Natural killer cell (primary cell): ENCODE data around the gene DDIT3. TPM values are rescaled to one million over a fixed set of nuclear protein-coding genes. Genes with fewer than 3 reads are reported as not detected.
"Not testable (repeated sequence)": the region's sequence is repeated elsewhere in the genome, so short reads cannot be mapped to it uniquely, and the experiment has no call there.

ENCODE experiments used
- ATAC-seq, 3 donors: fragments of 150-1000 bp in 2 of 3; fragments of 200-7000 bp in 1 of 3; cut with Tn5 transposase; 1 replicate in 1 of 3; 2 replicates in 2 of 3; pipeline ENCODE4 v1.10.0; 2021; ENCODE audit warnings: mild to moderate bottlenecking in 2 of 3, moderate library complexity in 2 of 3
- DNase-seq, 2 donors: peaks; one replicate each; pipeline versions ENCODE4 v3.0.0 to v3.0.0-alpha.2; 2013 to 2021; ENCODE audit warnings: mixed read lengths in 1 of 2
- H3K27ac ChIP-seq: one replicate; pipeline ENCODE4 v1.5.1; 2013; ENCODE audit warnings: mild to moderate bottlenecking, low read length
- H3K27me3 ChIP-seq: one replicate; pipeline ENCODE4 v1.6.1; 2013; ENCODE audit warnings: low read length; ENCODE audit not compliant: control insufficient read depth, insufficient read depth
- H3K36me3 ChIP-seq: one replicate; pipeline ENCODE4 v1.6.1; 2013; ENCODE audit warnings: low read length; ENCODE audit not compliant: control insufficient read depth, insufficient read depth
- H3K4me1 ChIP-seq: one replicate; pipeline ENCODE4 v1.6.1; 2013; ENCODE audit warnings: low read length; ENCODE audit not compliant: control insufficient read depth, insufficient read depth
- H3K4me3 ChIP-seq: one replicate; pipeline ENCODE4 v1.5.1; 2013; ENCODE audit warnings: low read length
- H3K9me3 ChIP-seq: one replicate; pipeline ENCODE4 v1.6.1; 2013; ENCODE audit warnings: low read length; ENCODE audit not compliant: control insufficient read depth, insufficient read depth
- H3K27ac Mint-ChIP-seq, 2 donors: one replicate each; pipeline ENCODE4 v1.8.0; 2022; ENCODE audit warnings: mild to moderate bottlenecking in 2 of 2, mixed read lengths in 2 of 2, moderate library complexity in 1 of 2
- H3K27me3 Mint-ChIP-seq, 2 donors: one replicate each; pipeline ENCODE4 v1.8.0; 2022; ENCODE audit warnings: low read depth in 2 of 2, mixed read lengths in 2 of 2
- H3K36me3 Mint-ChIP-seq: one replicate; pipeline ENCODE4 v1.8.0; 2022; ENCODE audit warnings: mixed read lengths
- H3K4me1 Mint-ChIP-seq, 2 donors: one replicate each; pipeline ENCODE4 v1.8.0; 2022; ENCODE audit warnings: mixed read lengths in 2 of 2
- H3K4me3 Mint-ChIP-seq: one replicate; pipeline ENCODE4 v1.8.0; 2022; ENCODE audit warnings: mild to moderate bottlenecking, moderate library complexity, mixed read lengths
- H3K9me3 Mint-ChIP-seq, 2 donors: one replicate each; pipeline ENCODE4 v1.8.0; 2022; ENCODE audit warnings: mixed read lengths in 2 of 2
- CTCF ChIP-seq: fragments of 200-600 bp; IDR thresholded peaks from one replicate; pipeline ENCODE4 v1.8.0; 2022; ENCODE audit warnings: antibody characterized with exemption
- WGBS: methylation state at CpG from one replicate; pipeline ENCODE4 v1.1.7; 2013; ENCODE audit warnings: missing lambda C conversion rate; ENCODE audit not compliant: insufficient coverage; 5-methylcytosine and 5-hydroxymethylcytosine counted together
- intact Hi-C: fragments of 100-400 bp; cut with micrococcal nuclease; formaldehyde crosslinking; loops from one replicate; pipeline ENCODE4 v1.14.2; 2022
- total RNA-seq, 4 donors: library from RNA; stranded (reverse); fragments of 120-200 nt in 1 of 4; gene quantifications; one replicate each; pipeline versions ENCODE4 v1.2.3 to v1.2.4, GENCODE V29; 2013 to 2022

DDIT3 gene
- total RNA-seq, 3 donors from 2014 or later (not counting 1 experiment from before 2014, with no cell fraction given): 117 to 318 (median 182) TPM

GRCh38 chr12:57564178-57564740 is 43.9 kb upstream of the DDIT3 start:
- Histone ChIP-seq H3K36me3 (no peaks in the 10 kb centered on the region), H3K27ac (no peak overlapping the region), H3K4me3 (no peak overlapping the region), H3K27me3 (peaks cover 3% of the 10 kb centered on the region), H3K4me1 (no peaks in the 10 kb centered on the region), H3K9me3 (no peaks in the 10 kb centered on the region)
- intact Hi-C loops: no loop called here
- Mint-ChIP-seq H3K4me1 (no peaks in the 10 kb centered on the region), H3K27ac (no peak overlapping the region), H3K4me3 (no peak overlapping the region), H3K9me3 (no peaks in the 10 kb centered on the region), H3K27me3 (peaks cover 26 to 28% of the 10 kb centered on the region in 2 donors), H3K36me3 (no peaks in the 10 kb centered on the region)
- TF ChIP-seq CTCF: no peak
- no peak for DNase-seq
- WGBS: 87% methylated on average over 6 of the region's 7 CpGs
- ATAC-seq: no peak

- Mint-ChIP-seq H3K36me3 (no peaks in the 10 kb centered on the region), H3K4me3 (no peak overlapping the region), H3K4me1 (no peaks in the 10 kb centered on the region), H3K9me3 (no peaks in the 10 kb centered on the region), H3K27ac (no peak overlapping the region), H3K27me3 (peaks cover 25 to 28% of the 10 kb centered on the region in 2 donors)
- no peak overlapping the region for H3K27ac ChIP-seq
- H3K27me3 ChIP-seq: peaks cover 3% of the 10 kb centered on the region
- H3K4me3 ChIP-seq: no peak overlapping the region
- no peaks in the 10 kb centered on the region for H3K9me3 ChIP-seq
- WGBS: 27% methylated on average over 4 of the region's 4 CpGs
- ATAC-seq (no peak), DNase-seq (no peak)
- no peak for TF ChIP-seq CTCF
- H3K36me3 ChIP-seq: no peaks in the 10 kb centered on the region
- no peaks in the 10 kb centered on the region for H3K4me1 ChIP-seq
- intact Hi-C loops: no loop called here
These were observed 43.0 kb upstream of the DDIT3 start for GRCh38 chr12:57563358-57563757.

GRCh38 chr12:57561117-57561516 is 40.8 kb upstream of the DDIT3 start:
- H3K4me3 Mint-ChIP-seq, intact Hi-C loops: not testable (repeated sequence)

GRCh38 chr12:57560516-57560915 is 40.2 kb upstream of the DDIT3 start:
- H3K9me3 ChIP-seq: no peaks in the 10 kb centered on the region
- H3K9me3 Mint-ChIP-seq: no peaks in the 10 kb centered on the region
- H3K36me3 Mint-ChIP-seq: no peaks in the 10 kb centered on the region
- peaks cover 28 to 29% of the 10 kb centered on the region in 2 donors for H3K27me3 Mint-ChIP-seq
- DNase-seq (no peak), ATAC-seq (no peak)
- H3K27me3 ChIP-seq: peaks cover 3% of the 10 kb centered on the region
- intact Hi-C loops: no loop called here
- no peak overlapping the region for H3K4me3 Mint-ChIP-seq
- TF ChIP-seq CTCF: no peak
- no peaks in the 10 kb centered on the region for H3K4me1 ChIP-seq
- 96% methylated on average over 2 of the region's 2 CpGs for WGBS
- no peak overlapping the region for H3K4me3 ChIP-seq
- H3K27ac ChIP-seq: no peak overlapping the region
- no peaks in the 10 kb centered on the region for H3K4me1 Mint-ChIP-seq
- no peaks in the 10 kb centered on the region for H3K36me3 ChIP-seq
- H3K27ac Mint-ChIP-seq: no peak overlapping the region

More at GRCh38 chr12:57561117-57561516, 40.8 kb upstream of the DDIT3 start:
- not testable (repeated sequence) for H3K9me3 ChIP-seq, ATAC-seq, H3K36me3 Mint-ChIP-seq, DNase-seq, H3K27ac Mint-ChIP-seq, H3K9me3 Mint-ChIP-seq, H3K27me3 ChIP-seq, H3K4me1 Mint-ChIP-seq, H3K4me1 ChIP-seq, H3K36me3 ChIP-seq, H3K4me3 ChIP-seq, H3K27ac ChIP-seq
- peaks cover 28 to 29% of the 10 kb centered on the region in 2 donors for H3K27me3 Mint-ChIP-seq
- WGBS: 67% methylated on average over 1 of the region's 1 CpG
